HG02852 (cell line): Measurements from ENCODE around the gene ARHGEF38.
"Not testable (repeated sequence)": the region's sequence is repeated elsewhere in the genome, so short reads cannot be mapped to it uniquely, and the experiment has no call there.

ENCODE experiments used
- ATAC-seq: cut with Tn5 transposase; IDR thresholded peaks from one replicate; pipeline ENCODE4 v1.9.1; 2021; ENCODE audit warnings: mild to moderate bottlenecking, moderate library complexity; ENCODE audit not compliant: unreplicated experiment

Gene ARHGEF38

DNA sequence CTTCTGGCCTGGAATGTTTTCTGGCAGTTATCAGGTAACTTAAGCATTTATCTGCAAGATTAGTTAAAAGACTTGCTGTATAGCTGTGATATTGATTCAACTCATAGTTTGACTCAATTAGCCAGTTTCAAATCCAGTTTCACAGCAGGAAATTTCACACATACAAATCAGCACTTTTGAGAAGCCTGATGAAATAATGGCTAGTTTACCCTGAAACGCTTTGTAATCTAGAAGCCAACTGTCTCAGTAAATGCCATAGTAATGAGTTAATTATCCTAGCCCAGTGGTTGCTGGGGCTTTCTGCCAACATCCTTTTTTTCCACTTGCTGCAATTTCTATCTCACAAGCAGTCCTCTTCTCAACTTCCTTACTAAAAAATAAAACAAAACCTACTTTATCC is 53.1 kb downstream of the ARHGEF38 start:
- ATAC-seq: peak; percentile 51

DNA sequence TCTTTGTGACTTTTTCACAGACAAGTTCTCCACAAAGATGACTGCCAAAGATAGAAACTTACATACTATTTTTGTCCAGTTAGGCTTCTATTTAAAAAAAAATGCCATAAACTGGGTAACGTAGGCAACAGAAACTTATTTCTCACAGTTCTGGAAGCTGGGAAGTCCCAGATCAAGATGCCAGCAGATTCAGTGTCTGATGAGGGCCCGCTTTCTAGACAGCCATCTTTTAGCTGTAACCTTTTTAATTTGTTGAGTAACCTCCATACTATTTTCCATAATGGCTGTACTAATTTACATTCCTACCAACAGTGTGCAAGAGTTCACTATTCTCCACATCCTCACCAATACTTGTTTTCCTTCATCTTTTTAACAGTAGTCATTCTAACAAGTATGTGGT is 55.5 kb downstream of the ARHGEF38 start:
- no peak for ATAC-seq

DNA sequence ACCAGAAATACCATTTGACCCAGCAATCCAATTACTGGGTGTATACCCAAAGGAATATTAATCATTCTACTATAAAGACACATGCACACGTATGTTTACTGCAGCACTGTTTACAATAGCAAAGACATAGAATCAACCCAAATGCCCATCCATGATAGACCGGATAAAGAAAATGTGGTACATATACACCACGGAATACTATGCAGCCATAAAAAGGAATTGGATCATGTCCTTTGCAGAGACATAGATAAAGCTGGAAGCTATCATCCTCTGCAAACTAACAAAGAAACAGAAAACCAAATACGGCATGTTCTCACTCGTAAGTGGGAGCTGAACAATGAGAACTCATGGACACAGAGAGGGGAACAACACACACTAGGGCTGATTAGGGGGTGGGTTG is 57.4 kb downstream of the ARHGEF38 start:
- not testable (repeated sequence) for ATAC-seq

DNA sequence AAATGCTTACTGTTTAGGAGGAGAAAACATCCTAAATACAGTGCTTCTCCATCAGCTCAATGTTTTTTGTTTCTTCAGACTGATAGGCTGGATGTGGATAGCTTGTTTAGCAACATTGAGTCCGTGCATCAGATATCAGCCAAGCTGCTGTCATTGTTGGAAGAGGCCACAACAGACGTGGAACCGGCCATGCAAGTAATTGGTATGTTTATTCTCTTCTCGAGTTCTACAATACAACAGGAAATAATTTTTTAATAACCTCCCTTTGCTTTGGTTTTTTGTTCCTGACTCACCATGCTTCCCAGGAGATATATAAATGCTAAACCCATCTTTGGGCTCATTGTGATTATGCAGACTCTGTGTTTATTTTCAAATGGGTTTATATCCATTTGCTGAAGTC is 60.9 kb downstream of the ARHGEF38 start:
- ATAC-seq: no peak

DNA sequence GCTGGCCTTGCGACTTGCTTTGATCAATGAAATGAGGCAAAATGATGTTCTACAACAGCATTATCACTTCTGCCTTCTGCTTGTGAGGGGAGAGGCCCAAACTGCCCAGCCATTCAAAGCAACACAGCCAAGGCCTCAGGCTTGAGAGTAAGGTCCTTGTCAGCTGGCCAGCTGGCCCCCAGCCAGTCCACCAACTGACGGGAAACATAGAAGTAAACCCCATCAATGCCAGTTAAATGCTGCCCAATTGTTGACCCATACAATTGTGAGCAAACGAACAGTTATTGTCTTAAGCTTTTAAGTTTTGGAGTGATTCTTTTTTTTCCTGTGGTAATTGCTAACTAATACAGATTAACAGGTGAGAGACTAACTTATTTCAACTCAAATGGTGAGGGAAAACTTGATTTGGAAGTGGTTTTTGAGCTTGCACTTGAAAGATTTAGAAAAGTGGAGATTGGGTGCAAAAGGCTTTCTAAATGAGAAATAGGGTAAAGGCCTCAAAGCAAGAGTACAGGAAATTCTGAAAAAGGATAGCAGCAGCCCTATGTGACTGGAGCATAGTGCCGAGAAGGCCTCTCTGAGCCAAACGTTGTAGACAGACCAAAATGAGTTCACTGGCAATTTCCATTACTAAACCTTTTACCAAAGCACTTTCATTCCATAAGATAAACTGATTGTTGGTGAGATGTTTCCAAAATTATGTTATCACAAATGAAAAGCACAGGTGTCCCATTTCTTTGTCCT is 66.9 kb downstream of the ARHGEF38 start:
- no peak for ATAC-seq

DNA sequence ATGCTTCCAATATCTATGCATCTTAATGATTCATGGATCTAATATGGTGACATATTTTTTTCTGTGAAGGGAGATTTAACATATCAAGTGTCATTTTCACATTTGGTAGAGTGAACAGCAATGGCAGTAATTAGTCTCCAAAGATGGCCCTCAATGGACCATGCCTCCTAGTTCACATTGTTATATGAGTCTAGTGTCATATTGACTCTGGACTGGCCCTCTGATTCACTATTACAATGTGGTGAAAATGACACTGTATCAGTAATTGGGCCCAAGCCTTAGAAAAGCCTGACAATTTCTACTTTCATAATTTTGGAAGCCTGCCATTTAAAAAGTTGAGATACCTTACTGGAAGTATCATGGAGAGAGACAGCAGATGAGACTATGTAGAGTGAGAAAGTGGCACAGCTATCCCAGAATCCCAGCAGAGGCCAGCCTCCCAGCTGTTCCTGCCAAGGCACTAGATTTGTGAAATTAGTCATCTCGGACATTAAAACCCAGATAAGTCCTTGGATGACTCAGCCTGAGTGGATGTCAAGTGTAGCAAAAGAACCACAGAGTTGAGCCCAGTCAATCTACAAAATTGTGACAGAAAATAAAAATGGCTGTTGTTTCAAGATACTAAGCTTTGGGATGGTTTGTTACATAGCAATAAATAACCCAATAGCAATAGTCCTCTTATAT is 68.4 kb downstream of the ARHGEF38 start:
- ATAC-seq: peak; percentile 54

DNA sequence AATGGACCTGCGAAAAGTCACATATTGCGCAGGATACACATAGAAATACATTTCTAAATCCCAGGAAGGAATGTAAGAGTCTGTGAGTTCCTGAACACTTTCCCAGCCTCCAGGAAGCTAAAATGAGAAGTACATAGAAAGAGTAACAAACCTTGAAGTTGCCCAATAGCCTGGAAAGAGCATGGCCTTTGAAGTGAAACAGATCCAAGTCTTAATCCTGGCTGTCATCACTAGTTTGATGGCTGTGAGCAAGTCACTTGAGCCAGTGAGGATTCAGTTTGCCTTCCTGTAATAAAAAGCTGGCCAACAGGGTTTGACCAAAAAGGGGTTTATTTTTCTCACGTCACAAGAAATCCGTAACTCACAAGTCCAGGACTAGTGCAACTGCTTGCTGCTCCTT is 69.8 kb downstream of the ARHGEF38 start:
- no peak for ATAC-seq

DNA sequence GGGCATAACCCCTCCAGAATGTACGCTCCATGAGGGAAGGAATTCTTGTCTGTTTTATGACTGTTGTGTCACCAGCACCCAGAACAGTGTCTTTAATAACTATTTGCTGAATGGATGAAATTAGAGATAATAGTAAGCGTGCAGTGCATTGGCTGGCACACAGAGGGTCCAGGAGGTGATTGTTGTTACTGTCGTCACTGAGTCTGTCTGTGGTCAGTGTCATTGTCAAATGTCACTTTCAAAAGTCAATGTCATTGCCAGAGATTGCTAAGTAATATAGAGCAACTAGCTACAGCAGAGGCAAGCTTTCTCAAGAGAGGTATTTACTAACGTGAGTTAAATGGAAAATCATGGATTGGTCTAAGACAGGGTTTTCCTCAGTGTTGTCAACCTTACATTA is 70.7 kb downstream of the ARHGEF38 start:
- no peak for ATAC-seq

DNA sequence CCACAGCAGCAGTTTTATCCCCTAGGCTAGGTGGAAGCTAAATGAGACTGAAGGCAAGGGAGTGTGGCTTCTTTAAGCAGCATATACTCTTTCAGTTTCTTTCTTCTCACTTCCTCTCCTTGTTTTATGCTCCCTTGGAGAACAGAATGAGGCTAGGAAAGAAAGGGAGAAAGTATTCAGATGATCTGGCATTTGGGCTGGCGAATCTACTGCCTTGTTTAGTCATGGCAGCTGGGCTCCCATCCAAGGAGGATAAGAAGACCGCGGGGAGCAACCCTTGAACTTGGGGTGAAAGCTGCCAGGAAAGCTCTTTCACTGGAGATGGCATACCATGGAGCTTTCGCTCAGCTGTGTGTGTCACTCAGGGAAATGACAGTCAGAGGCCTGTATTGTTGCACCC is 72.1 kb downstream of the ARHGEF38 start:
- peak; percentile 64 for ATAC-seq

DNA sequence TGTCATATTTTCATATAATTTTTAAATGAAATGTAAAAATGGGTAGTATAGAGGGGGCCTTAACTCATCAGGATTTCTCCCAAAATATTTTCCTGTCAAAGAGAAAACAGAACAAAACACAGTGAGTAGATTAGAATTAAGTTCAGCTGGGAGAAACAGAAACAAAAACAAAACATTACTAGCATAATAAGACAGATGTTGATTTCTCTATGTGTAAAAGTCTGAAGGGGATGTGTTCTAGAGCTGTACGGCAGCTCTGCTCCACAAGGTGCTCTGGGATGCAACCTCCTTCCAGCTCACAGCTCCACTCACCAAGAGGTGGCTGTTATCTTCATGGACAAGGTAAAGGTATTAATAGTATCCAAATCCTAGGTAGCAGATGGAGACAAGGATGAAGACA is 72.8 kb downstream of the ARHGEF38 start:
- ATAC-seq: no peak

DNA sequence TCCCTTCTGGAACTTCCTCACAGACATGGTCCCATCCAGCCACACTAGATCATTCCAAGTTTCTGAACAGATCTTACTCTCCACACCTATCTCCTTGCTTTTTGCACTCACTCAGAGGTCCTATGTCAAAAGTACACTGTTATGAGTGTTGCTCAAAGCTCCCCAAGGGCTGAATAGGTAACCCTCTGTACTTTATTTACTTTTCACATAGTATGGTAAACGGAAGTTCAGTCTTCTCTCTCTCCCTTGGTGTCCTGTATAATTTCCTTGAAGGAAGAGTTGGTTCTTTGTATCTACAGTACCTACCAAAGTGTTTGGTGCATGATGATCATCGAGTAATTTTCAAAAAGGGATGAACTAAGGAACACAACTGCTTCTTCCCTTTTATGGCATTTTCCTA is 74.4 kb downstream of the ARHGEF38 start:
- ATAC-seq: no peak

DNA sequence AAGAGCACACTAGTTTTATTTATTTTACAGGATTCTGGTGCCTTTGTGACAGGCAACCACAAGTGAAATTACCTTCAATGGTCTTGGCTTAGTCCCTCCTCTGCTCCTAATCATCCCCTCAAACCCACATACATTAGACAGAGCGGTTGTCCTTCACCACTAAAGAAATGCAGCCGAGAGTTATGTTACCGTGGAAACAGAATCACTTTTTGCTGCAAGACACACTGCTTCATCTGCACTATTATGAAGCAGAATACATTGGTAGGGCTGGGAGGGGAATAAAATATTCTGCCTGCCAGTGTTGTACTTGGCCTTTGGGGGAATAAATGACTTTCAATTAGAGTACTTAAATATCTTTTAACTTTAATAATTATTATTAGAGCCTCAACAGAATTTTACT is 75.2 kb downstream of the ARHGEF38 start:
- ATAC-seq: no peak

DNA sequence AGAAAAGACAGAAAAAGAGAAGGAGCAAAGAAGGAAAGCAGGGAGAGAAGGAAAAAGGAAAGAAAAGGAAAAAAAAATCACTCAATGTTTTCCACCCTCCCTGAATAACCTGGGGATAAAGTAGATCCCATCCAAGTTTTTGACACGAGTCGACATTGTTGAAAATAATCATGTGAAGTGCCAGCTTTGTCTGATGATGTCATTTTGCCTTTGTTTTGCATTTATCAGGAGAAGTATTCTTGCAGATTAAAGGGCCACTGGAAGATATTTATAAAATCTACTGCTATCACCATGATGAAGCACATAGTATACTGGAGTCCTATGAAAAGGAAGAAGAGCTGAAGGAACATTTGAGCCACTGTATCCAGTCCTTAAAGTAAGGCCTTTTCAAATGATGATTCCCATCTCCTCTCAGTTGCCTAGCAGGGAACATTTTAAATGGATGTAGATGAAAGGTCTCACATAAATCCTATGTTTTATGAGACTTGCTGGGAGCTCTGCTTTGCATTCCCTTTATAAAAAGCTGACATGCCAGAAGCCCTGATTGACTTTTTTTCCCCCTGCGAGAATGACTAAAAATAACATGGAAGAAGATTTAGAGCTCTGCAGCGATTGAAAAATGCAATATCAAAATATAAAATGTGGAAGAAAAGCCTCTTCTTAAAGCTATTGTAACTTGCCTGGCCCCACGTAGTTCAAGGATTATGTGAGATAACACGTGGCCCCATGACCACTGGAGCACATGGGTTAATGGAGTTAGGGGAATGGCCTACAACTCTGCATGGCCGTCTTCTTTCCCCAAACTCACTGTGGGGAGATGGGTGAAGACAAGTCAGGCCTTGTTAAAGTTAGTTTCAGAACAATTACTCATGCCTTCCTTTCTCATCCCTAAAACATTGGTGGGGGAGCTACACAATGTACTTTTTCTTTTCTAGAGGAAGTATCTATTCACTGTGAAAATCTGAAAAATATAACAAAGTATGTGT is 78.5 kb downstream of the ARHGEF38 start:
- ATAC-seq: no peak

DNA sequence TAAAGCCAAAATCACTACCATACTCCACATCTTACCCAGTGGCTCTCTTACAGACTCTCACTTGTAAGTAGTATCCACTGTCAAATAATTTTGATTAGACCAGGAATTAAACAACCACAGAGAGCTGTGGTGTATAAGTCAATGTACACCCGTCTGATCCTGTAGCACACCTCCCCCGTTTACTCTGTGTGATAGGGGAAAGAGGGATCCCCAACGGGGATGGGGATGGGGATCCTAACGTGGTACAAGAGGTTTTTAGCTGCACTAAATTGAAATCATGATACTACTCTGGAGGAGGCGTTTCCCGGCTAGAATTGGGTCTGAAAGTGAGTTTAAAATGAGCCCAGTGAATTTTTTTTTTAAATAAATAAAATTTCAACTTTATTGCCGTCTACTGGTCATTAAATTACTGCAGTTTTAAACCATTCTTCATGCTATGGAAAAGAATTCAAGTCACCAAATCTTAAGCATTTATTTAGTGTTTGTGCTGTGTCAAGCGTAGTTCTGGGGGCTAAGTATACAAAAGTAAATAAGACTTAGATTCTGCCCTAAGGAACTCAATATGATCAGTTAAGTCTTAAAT is 79.5 kb downstream of the ARHGEF38 start:
- ATAC-seq: no peak

DNA sequence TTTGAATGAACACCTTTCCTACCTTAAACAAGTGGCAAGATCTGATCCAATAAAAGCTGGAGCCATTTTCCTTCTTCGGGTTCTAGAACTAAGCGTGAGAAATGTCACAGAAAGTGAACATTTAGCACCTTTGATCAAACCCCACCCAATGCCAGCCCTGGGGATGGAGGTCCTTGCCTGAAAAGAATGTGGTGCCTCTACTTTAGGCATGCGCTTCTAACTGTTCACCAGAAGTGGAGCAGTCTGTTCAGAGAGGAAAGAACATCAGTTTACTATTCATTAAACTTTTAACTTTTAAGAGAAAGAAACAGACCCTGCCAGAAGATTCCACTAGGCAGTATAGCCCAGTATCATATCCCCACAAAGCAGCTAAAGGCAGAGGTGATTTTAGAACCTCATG is 80.2 kb downstream of the ARHGEF38 start:
- no peak for ATAC-seq

DNA sequence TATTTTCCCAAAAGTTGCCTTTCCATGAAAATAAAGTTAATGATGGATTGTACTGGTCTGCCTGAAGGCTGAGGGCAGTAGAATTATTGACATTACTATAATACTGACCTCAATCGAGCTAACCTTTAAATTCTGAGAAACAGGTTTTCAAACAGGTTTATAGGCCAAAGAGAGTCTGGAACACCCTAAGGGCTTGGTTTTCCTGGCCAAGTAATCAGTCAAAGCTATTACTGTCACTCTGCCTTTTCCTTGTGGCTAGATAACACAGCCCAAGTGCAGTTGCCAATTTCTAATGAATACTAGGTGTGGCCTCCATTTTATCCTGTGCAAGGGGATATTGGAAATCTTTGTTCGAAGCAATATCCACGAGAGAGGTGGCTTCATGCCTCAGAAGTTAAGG is 80.8 kb downstream of the ARHGEF38 start:
- no peak for ATAC-seq

DNA sequence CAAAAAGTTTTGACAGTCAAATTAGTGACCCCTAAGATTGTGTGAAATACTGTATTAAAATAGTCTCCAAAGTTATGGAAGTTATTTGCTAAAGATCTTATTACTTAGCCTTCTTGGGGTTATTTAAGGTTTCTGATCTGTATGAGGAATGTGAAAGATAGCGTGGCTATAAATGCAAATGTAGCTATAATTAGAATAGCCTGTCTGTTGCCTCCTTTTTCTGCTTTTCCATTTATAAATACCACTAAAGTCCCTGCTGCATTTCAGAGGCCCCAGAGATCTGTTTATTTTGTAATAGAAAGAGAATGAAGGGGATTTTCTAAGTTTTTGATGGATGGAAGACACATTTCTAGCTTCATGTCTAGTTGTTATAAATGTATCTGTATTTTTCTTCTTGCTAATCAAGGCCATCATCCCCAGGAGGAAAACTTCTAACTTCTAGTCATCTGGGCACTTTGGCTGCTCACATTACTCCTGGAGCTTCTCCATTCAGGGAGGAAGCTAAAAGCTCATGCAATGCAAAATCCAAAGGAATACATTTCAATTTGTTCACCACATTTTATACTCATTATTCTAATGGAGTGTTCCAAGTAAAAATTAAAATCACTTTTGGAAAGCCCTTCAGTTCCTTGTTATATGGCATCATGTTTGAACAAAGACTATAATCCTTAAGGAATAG is 82.1 kb downstream of the ARHGEF38 start:
- peak; percentile 34 for ATAC-seq

DNA sequence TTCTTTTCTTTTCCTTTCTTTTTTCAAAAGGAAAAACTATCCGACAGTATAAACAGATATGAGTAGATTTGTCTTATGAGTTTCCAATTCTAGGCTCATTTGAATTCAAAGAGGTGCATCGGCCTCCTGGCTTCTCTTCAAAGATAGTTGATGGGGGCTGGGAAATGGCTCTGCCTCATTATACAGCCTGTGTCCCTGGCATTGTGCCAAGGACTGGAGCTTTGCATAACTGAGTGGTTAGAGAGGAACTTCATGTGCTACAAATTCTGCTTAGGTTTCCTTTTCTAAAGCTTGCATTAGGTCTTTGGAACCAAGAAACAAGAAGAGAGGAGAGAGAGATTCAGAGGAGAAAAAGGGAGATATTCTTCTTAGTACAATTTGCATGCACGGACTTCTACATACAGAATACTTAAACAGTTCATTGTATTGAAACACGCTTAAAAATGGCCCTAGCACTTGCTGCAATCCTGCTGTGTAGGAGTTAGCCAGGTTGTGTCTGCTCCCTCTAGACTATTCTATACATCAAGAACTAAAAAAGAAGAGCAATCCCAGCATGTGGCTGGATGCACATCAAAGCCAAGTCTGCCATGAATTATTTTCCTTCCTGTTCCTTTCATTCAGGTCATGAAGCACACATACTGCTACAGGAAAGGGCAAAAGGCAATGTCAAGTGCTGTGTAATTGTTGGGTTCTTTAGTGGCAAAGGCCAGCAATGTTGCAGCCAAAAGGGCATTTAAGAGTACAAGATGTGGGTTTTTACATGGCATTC is 85.2 kb downstream of the ARHGEF38 start:
- ATAC-seq: peak; percentile 80

DNA sequence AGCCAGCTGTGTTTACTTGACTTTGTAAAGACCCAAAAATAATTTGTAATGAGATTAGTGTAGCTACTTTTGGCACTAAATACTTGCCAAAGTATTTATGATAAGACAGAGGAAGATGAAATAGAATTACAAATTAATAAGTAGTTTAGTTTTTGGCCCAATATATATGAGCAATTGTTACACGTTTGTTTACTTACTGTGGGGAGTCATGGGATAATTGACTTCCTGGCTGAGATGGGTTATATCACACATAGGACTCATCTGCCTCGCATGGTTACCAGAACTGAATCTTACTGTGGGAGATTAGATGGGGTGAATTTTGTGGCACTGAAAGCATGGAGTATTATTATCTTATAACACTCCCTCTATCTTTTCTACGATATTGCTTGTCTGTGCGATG is 89.4 kb downstream of the ARHGEF38 start:
- ATAC-seq: no peak

DNA sequence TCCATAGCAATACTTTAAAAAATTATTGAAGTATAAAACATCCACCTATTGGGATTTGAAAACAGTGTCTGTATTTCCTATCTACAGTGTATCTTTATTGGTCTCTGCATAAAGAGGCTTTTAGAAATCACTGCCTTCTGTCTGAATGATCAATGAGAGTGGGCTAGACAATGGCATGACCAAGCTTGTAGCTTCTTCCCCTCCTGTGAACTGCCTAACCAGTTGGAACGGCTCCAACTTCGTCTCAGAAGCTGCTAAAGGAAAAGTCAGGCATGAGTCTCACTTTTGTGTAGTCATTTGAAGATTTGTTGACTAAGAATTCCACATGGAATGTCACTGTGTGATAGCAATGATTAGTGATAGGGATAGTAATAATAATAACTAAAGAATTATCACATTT is 91.8 kb downstream of the ARHGEF38 start:
- ATAC-seq: no peak
